Fibroblast of the aortic adventitia (primary cell): ENCODE data around the gene HES6. TPM values are rescaled to one million over a fixed set of nuclear protein-coding genes. Genes with fewer than 3 reads are reported as not detected.
A peak's percentile ranks its signal among the peaks of the same experiment; 100 is the strongest.

Experiments
- DNase-seq: peaks from one replicate; pipeline ENCODE4 v3.0.0-alpha.2; 2010; ENCODE audit warnings: low read depth
- H3K4me3 ChIP-seq: 2 replicates; pipeline ENCODE4 v1.5.1; 2011; ENCODE audit warnings: low read depth, mild to moderate bottlenecking, control low read depth, low read length, moderate library complexity
- CTCF ChIP-seq: IDR thresholded peaks from 2 replicates; pipeline ENCODE4 v1.5.1; 2011; ENCODE audit warnings: mild to moderate bottlenecking, low read length, control low read depth, inconsistent platforms; ENCODE audit not compliant: insufficient read depth
- total RNA-seq: library from RNA; depleted of rRNA; stranded (reverse); fragments of >200 nt; gene quantifications from 2 replicates; pipeline ENCODE4 v1.2.3, GENCODE V29; 2012; ENCODE audit warnings: low replicate concordance

HES6 gene
- total RNA-seq, 1 donor: 1.6 TPM

- no peak for TF ChIP-seq CTCF
- peak; percentile 83 for DNase-seq
- H3K4me3 ChIP-seq: peak overlapping the region; percentile 86
These were observed 46.7 kb upstream of the HES6 start for GRCh38 chr2:238286551-238286950.

DNA sequence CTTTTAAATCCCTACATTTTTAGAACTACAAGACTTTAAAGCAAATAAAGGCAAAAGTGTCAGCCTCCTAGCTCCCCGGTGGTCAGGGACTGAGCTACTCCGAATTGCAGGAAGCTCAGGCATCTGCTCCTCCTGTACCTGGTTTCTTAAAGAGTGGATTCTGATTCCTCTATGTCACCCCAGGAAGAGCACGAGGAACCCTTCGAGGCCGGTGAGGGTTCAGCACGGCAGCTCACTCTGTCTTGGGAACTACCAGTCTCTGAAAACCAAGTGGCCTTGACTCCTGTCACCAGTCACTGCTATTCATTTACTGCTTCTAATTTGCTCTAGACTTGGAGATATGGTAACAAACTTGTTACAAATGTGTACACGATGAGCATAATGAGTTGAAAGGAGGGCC, 46.3 kb upstream of the HES6 start:
- no peak for DNase-seq
- no peak overlapping the region for H3K4me3 ChIP-seq

DNA sequence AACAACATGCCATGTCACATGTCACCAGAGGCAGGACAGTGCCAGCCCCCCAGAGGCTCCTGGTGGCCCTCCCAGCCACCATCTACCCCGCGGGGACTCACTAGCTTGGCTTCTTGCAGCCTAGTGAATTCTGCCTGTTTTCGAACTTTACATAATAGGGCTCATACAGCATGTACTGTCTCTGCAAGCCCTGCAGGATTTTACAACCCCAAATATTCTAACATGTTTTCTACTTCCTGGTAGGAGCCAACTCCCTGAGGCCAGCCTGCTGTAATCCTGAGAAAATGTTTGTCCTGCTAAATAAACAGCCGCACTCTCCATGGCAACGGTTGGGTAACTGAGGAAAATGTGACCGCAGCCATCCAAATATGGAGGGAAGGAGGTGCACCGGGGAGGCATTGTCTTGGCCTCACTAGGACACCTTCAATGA, 45.8 kb upstream of the HES6 start:
- DNase-seq: peak; percentile 94
- H3K4me3 ChIP-seq: no peak overlapping the region
- TF ChIP-seq CTCF: no peak

More for the DNA sequence above, 46.3 kb upstream of the HES6 start:
- TF ChIP-seq CTCF: no peak

DNA sequence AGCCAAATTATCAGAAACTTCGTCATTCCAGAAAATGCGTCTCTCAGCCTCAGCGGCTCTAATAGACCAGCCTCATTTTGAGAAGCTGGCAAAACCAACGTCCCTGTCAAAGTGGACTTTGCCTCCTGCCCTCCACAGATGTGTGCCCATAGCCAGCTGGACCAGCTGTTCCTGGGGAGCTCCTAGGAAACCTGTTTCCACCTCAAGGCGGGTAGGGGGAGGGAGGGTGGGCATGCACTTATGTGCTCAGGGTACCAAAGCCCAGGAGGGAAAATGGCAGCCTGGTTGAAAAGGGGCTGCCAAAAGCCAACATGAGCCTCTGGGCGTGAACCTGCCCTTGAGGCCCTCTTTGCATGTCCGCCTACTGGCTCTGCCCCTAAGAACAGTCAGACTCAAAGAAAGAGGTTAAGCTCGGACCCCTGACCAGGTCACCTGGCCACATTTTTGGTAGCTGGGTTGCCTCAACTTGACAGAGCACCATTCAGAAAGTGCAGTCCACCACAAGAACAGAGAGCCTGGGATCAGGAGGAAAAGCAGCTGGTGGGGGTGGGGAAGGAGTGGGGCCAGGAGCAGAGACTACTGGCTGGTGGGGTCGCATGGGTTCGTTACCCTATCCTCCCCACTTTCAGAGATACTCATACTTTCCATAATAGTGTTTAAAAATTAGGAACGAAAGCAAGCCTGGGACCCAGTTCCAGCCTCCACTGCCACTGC, 45.1 kb upstream of the HES6 start:
- no peak for DNase-seq
- no peak overlapping the region for H3K4me3 ChIP-seq
- TF ChIP-seq CTCF: no peak

DNA sequence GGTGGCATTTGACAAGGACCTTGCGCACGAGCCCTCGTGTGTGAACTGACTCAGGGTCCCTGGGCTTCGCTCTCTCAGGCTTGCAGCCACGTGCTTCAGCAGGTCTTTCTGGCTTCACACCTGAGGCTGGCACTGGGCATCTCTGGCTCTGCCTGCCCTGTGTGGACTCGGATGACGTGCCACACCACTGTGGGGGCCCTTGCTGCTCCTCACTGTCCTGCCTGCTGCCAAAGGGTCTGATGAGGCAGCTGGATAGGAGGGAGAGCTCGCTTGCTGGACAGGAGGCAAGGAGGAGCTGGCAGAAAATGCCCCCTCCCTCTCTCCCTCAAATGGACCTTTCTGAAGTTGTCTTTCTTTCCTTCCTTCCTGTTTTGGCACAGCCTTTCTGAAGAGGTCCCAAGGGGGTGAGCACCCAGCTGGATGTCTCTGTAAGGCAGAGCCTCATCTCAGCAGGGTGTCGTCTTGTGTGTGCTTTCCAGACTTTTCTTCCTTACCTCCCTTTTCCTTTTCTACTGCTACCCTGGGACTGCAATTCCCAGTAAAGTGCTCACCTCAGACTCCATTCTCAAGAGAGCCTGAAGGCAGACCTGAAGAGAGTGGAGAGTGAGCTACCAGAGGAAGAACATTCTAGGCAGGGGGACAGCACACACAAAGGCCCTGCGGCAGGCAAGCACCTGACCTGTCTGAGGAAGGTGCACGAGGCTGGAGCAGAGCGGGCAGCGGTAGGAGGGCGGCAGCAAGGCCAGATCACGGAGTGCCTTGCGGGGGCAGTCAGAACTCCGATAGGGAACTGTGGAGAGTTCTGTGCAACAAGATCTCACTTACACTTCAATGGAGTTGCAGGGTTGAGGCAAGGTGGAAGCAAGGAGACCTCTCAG, 43.3 kb upstream of the HES6 start:
- no peak for TF ChIP-seq CTCF
- no peak overlapping the region for H3K4me3 ChIP-seq
- DNase-seq: no peak

DNA sequence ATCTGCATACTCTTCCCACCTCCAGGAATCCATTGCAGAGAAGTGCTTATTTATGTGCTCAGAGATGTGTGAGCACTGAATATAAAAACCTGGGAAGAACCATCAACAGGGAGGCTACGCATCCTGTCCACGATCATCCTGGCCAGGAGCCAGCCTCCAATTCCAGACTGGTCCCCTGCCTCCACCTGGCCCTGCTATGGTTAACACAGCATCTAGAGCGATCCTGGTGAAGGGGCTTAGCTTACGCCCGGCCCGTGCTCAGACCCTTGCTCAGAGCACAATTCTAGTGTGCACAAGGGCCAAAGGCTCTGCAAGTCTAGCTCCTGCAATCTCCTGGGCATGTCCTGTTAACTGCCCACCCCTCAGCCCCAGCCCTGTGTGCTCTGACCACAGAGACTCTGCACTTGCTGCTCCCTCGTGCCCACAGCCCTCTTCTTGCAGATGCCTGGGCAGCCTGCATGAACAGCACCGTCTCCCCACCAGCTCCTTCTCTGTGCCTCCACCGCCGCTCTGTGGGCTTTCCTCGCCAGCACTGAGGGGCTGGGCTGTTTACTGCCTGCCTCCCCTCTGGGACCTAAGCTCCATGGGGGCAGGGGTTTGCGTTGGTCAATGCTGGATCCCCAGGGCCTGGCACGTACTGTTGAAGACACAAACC, 42.1 kb upstream of the HES6 start:
- no peak for TF ChIP-seq CTCF
- no peak for DNase-seq
- no peak overlapping the region for H3K4me3 ChIP-seq
